ENCODE data around the gene FARP2. TPM values are rescaled to one million over a fixed set of nuclear protein-coding genes. Genes with fewer than 3 reads are reported as not detected.

The FARP2 gene
- total RNA-seq, 1 experiment from 2014 or later, result 59.0 TPM

DNA sequence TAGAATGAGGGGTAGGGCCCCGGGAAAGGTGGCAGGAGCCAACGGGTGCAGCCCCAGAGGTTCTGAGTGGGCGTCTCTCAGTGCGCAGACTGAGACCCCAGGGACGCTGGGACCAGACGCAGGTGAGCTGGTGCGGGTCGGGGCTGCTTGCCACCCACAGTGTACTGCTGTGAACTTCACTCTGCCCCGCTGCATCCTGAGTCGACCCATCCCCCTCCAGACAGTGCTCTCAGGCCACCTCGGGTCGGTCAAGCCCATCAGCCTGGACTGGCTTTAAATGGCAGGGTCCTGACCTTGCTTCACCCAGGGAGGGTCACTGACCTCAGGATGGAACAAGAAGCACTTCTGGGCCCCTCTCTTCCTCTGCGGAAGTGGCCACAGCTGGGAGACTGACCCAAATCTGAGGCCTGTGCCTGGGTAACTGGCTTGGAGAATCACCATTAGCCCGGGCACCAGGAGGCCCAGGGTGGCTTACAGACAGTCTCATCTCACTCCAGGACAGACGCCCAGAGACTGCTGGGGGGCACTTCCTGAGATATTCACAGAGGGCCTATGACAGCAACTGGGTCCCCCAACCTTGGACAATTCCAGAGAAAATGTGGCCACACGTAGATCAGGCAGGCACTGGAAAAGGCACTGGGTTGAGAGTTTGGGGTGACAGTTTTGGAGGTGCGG lies 178.8 kb downstream of the FARP2 start:
- no peak for DNase-seq
- CTCF ChIA-PET, result no interaction called here
- Mint-ChIP-seq H3K4me3 (ENCODE audit: low read depth, unreplicated experiment) (no peak overlapping the region), H3K4me1 (ENCODE audit: low read depth, unreplicated experiment) (no peaks in the 10 kb centered on the region), H3K36me3 (ENCODE audit: insufficient read depth, unreplicated experiment) (no peaks in the 10 kb centered on the region), H3K27me3 (ENCODE audit: unreplicated experiment) (peaks cover 41% of the 10 kb centered on the region), H3K9me3 (ENCODE audit: low read depth, unreplicated experiment) (no peaks in the 10 kb centered on the region), H3K27ac (ENCODE audit: unreplicated experiment) (no peak overlapping the region)
- no TSS peak for BruUV-seq (replicated peaks)
- TF ChIP-seq, protein P1, sequence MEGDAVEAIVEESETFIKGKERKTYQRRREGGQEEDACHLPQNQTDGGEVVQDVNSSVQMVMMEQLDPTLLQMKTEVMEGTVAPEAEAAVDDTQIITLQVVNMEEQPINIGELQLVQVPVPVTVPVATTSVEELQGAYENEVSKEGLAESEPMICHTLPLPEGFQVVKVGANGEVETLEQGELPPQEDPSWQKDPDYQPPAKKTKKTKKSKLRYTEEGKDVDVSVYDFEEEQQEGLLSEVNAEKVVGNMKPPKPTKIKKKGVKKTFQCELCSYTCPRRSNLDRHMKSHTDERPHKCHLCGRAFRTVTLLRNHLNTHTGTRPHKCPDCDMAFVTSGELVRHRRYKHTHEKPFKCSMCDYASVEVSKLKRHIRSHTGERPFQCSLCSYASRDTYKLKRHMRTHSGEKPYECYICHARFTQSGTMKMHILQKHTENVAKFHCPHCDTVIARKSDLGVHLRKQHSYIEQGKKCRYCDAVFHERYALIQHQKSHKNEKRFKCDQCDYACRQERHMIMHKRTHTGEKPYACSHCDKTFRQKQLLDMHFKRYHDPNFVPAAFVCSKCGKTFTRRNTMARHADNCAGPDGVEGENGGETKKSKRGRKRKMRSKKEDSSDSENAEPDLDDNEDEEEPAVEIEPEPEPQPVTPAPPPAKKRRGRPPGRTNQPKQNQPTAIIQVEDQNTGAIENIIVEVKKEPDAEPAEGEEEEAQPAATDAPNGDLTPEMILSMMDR (IDR thresholded peaks at IDR 0.05; ENCODE audit: unreplicated experiment), result no peak
- intact Hi-C loops (cut with micrococcal nuclease; ENCODE audit: unreplicated experiment), result no loop called here

DNA sequence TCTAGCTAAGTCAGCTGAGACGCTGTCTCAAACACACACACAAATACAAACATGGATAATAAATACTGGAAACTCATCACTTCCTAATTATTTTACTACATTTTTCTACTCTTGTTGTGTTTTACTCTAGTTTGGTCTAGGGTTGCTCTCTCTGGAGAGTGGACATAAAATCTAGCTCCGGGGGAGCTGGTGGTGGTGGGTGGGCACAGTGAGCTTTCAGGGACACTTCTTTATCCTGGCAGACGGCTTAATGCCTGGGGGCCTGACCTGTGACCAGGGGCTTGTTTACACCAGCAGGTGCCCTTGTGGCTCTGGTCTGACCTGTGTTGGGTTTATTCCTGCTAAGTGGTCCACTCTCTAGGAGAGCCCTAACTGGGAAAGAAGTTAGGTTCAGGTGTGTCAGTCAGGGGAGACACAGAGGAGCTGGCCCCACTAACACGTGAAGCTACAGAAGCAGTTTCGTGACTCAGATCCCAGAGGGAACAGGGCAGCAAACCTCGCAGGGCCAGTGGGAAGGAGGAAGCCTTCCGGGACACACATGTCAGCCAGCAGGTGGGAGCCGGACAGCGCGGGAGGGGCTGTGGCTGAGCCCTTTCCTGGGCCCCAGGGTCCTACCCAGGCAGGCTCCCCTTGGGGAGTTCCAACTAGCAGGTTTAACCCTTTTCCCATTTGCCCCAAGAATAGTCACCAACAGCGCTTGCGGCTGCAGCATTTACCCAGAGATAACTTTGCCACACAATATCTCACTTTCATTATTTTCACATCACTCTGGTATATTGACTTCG lies 180.0 kb downstream of the FARP2 start:
- no peak for DNase-seq
- H3K4me3 Mint-ChIP-seq (ENCODE audit: low read depth, unreplicated experiment), result no peak overlapping the region
- CTCF ChIA-PET, result no interaction called here
- no peaks in the 10 kb centered on the region for H3K36me3 Mint-ChIP-seq (ENCODE audit: insufficient read depth, unreplicated experiment)
- peaks cover 29% of the 10 kb centered on the region for H3K27me3 Mint-ChIP-seq (ENCODE audit: unreplicated experiment)
- TF ChIP-seq, protein P1 (IDR thresholded peaks at IDR 0.05; ENCODE audit: unreplicated experiment), result no peak
- BruUV-seq (replicated peaks), result no TSS peak
- intact Hi-C loops (cut with micrococcal nuclease; ENCODE audit: unreplicated experiment), result no loop called here
- no peaks in the 10 kb centered on the region for H3K4me1 Mint-ChIP-seq (ENCODE audit: low read depth, unreplicated experiment)
- no peaks in the 10 kb centered on the region for H3K9me3 Mint-ChIP-seq (ENCODE audit: low read depth, unreplicated experiment)
- H3K27ac Mint-ChIP-seq (ENCODE audit: unreplicated experiment), result no peak overlapping the region

DNA sequence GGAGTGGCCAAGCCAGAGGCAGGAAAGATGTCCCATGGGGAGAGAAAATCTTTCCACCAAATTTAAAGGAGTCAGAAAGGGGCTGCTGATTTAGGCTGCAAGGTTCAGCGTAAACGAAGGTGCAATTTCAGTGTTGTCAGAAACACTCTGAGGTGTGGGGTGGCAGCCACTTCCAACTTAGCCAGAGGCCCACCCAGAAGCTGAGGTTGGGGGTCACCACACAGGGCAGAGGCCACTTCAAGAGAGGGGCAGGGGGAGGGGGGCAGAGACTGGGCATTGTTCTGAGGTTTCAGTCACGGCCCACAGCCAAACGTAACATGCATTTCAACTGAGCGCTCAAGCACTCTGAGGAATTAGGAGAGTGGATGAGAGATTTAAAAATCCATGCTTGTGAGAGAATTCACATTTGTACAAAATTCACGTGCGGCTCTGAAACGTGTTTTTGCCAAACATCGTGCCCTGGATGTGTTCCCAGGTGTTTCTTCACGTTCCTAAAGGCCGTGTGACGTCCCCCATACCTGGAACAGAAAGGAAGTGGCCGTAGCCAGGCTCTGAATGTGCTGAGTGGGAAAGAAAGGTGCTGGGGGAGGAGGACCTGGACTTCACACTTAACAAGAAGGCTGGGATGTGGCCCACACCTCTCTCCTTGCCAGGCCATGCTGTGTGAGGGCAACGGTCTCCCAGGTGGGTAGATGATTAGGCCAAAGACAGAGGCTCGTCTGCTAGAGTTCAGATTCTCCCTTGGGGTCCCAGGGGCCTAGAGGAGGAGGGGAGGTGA lies 182.9 kb downstream of the FARP2 start:
- Mint-ChIP-seq H3K27ac (ENCODE audit: unreplicated experiment) (no peak overlapping the region), H3K9me3 (ENCODE audit: low read depth, unreplicated experiment) (no peaks in the 10 kb centered on the region), H3K4me1 (ENCODE audit: low read depth, unreplicated experiment) (no peaks in the 10 kb centered on the region), H3K27me3 (ENCODE audit: unreplicated experiment) (peaks cover 13% of the 10 kb centered on the region), H3K4me3 (ENCODE audit: low read depth, unreplicated experiment) (no peak overlapping the region), H3K36me3 (ENCODE audit: insufficient read depth, unreplicated experiment) (no peaks in the 10 kb centered on the region)
- intact Hi-C loops (cut with micrococcal nuclease; ENCODE audit: unreplicated experiment), result no loop called here
- CTCF ChIA-PET, result interaction anchor here (0.6 kb wide), 1 partner anchor 61 kb away, joined by 3 read pairs; no protein-coding TSS in a partner anchor
- TF ChIP-seq, protein P1 (IDR thresholded peaks at IDR 0.05; ENCODE audit: unreplicated experiment), result no peak
- DNase-seq, result no peak
- BruUV-seq (replicated peaks), result no TSS peak

DNA sequence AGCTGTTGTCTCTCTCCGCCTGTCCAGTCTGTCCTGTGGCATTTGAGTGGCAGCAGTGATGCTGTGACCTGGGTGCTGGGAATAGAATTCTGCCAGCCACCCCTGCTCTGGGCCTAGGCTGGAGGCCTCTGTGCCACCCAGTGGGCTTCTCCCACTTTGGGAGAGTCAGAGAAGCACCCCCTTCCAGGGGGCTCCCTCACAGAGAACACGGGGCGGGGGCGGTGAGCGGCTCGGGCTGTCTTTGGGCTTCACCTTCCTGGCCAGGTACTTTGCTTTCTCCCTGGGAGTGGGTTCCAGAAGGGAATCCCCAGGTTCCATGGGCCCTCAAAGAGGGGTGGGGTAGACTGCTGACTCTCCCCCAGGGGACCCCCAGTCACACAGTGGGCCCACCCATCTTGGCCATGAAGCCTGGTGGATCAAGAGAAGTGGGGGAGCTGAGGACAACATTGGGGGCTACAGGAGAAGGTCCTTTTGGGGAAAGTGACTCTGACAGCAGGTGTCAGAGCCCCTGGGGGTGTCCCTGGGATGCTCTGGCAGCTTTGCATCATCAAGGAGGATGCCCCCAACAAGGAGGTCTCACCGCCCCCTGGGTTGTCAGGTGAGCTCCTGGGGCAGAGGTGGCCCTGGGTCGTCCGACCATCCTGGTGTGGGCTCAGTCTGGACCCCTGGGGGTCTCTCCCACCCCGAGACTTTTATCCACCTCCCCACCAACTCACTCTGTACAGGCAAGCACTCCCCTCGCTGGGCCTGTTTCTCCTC lies 183.7 kb downstream of the FARP2 start:
- no peak overlapping the region for H3K27ac Mint-ChIP-seq (ENCODE audit: unreplicated experiment)
- no peak for DNase-seq
- CTCF ChIA-PET, result no interaction called here
- no peaks in the 10 kb centered on the region for H3K36me3 Mint-ChIP-seq (ENCODE audit: insufficient read depth, unreplicated experiment)
- H3K4me1 Mint-ChIP-seq (ENCODE audit: low read depth, unreplicated experiment), result no peaks in the 10 kb centered on the region
- no peaks in the 10 kb centered on the region for H3K9me3 Mint-ChIP-seq (ENCODE audit: low read depth, unreplicated experiment)
- intact Hi-C loops (cut with micrococcal nuclease; ENCODE audit: unreplicated experiment), result no loop called here
- H3K4me3 Mint-ChIP-seq (ENCODE audit: low read depth, unreplicated experiment), result no peak overlapping the region
- BruUV-seq (replicated peaks), result no TSS peak
- TF ChIP-seq, protein P1 (IDR thresholded peaks at IDR 0.05; ENCODE audit: unreplicated experiment), result no peak
- H3K27me3 Mint-ChIP-seq (ENCODE audit: unreplicated experiment), result peaks cover 13% of the 10 kb centered on the region

Data from Calu3 (cell line).